NCI-H69 (cell line): Measurements from ENCODE around the gene CCND2.

ENCODE experiments used
- DNase-seq: peaks from one replicate; lab custom pipeline; 2025; lab: John Stamatoyannopoulos, UW

Gene CCND2

GRCh38 chr12:4276524-4277204 is 3.1 kb downstream of the CCND2 start:
- DNase-seq, result peak; percentile 87

- DNase-seq, result no peak
These were observed 3.6 kb downstream of the CCND2 start for GRCh38 chr12:4277205-4277543.

GRCh38 chr12:4277857-4278256 is 4.3 kb downstream of the CCND2 start:
- DNase-seq, result no peak

- no peak for DNase-seq
These were observed 5.0 kb downstream of the CCND2 start for GRCh38 chr12:4278329-4279197.

GRCh38 chr12:4279198-4279690 is 5.7 kb downstream of the CCND2 start:
- no peak for DNase-seq

- DNase-seq, result no peak
These were observed 7.0 kb downstream of the CCND2 start for GRCh38 chr12:4280351-4281163.

- no peak for DNase-seq
These were observed 7.7 kb downstream of the CCND2 start for GRCh38 chr12:4281173-4281654.

- no peak for DNase-seq
These were observed 8.7 kb downstream of the CCND2 start for GRCh38 chr12:4282103-4282891.

GRCh38 chr12:4282892-4283511 is 9.4 kb downstream of the CCND2 start:
- DNase-seq, result no peak

GRCh38 chr12:4283512-4284255 is 10.1 kb downstream of the CCND2 start:
- no peak for DNase-seq

- DNase-seq, result no peak
These were observed 10.7 kb downstream of the CCND2 start for GRCh38 chr12:4284306-4284705.

- DNase-seq, result no peak
These were observed 11.5 kb downstream of the CCND2 start for GRCh38 chr12:4285070-4285469.

- DNase-seq, result no peak
These were observed 12.7 kb downstream of the CCND2 start for GRCh38 chr12:4286228-4286627.

- no peak for DNase-seq
These were observed 13.3 kb downstream of the CCND2 start for GRCh38 chr12:4286771-4287317.

- DNase-seq, result no peak
These were observed 14.0 kb downstream of the CCND2 start for GRCh38 chr12:4287325-4288211.

- DNase-seq, result no peak
These were observed 15.0 kb downstream of the CCND2 start for GRCh38 chr12:4288296-4289131.

GRCh38 chr12:4289231-4289878 is 15.8 kb downstream of the CCND2 start:
- peak; percentile 18 for DNase-seq
